ENCODE results near the gene ADSS1.

Gene ADSS1

GRCh38 chr14:104687601-104688504, 36.2 kb upstream of the ADSS1 start:
- no peak for DNase-seq

- DNase-seq, result no peak
Observed at GRCh38 chr14:104688505-104689108, 35.4 kb upstream of the ADSS1 start.

GRCh38 chr14:104689109-104689880, 34.7 kb upstream of the ADSS1 start, which contains the start of gene INF2:
TSS of gene INF2 (plus strand) at chr14:104689618. CDS start at chr14:104701366, 11,748 bp downstream.
- peak; percentile 42 for DNase-seq

GRCh38 chr14:104689881-104690711, 33.9 kb upstream of the ADSS1 start:
- DNase-seq, result no peak

GRCh38 chr14:104690861-104691455, 33.1 kb upstream of the ADSS1 start:
- no peak for DNase-seq

GRCh38 chr14:104691546-104692260, 32.3 kb upstream of the ADSS1 start:
- no peak for DNase-seq

- no peak for DNase-seq
Observed at GRCh38 chr14:104692261-104692938, 31.6 kb upstream of the ADSS1 start.

- DNase-seq, result no peak
Observed at GRCh38 chr14:104692939-104693315, 31.1 kb upstream of the ADSS1 start.

GRCh38 chr14:104693482-104694431, 30.3 kb upstream of the ADSS1 start:
- no peak for DNase-seq

GRCh38 chr14:104694475-104694950, 29.5 kb upstream of the ADSS1 start:
- no peak for DNase-seq

GRCh38 chr14:104694991-104695659, 28.9 kb upstream of the ADSS1 start:
- DNase-seq, result no peak

- no peak for DNase-seq
Observed at GRCh38 chr14:104695660-104696000, 28.4 kb upstream of the ADSS1 start.

- no peak for DNase-seq
Observed at GRCh38 chr14:104696671-104697316, 27.2 kb upstream of the ADSS1 start.

GRCh38 chr14:104697317-104697703, 26.7 kb upstream of the ADSS1 start:
- DNase-seq, result no peak

- DNase-seq, result no peak
Observed at GRCh38 chr14:104697892-104698583, 26.0 kb upstream of the ADSS1 start.

GRCh38 chr14:104698688-104699425, 25.2 kb upstream of the ADSS1 start:
- no peak for DNase-seq

GRCh38 chr14:104699426-104699748, 24.6 kb upstream of the ADSS1 start:
- DNase-seq, result no peak

Data from NCI-H1436 (cell line).